DND-41 (cell line): ENCODE data around the gene TGFBR3L.

ENCODE experiments used
- ATAC-seq: fragments of 200-7000 bp; cut with Tn5 transposase; 3 replicates; pipeline ENCODE4 v1.9.1; 2021; ENCODE audit warnings: low read depth; ENCODE audit not compliant: insufficient read depth
- DNase-seq: peaks from one replicate; pipeline ENCODE4 v3.0.0-alpha.2; 2020
- H2AFZ ChIP-seq: 2 replicates; pipeline ENCODE4 v1.6.0; 2012; ENCODE audit warnings: low read depth, low read length
- H3K27ac ChIP-seq: 2 replicates; pipeline ENCODE4 v1.5.1; 2012; ENCODE audit warnings: low read length, inconsistent platforms
- H3K27me3 ChIP-seq: fragments of 200-600 bp; sonication (generic); 2 replicates; pipeline ENCODE4 v1.6.0; 2012; ENCODE audit warnings: low read length, mild to moderate bottlenecking, inconsistent platforms; ENCODE audit not compliant: insufficient read depth, poor library complexity
- H3K36me3 ChIP-seq: 2 replicates; pipeline ENCODE4 v1.5.1; 2012; ENCODE audit warnings: low read length, inconsistent platforms; ENCODE audit not compliant: insufficient read depth
- H3K4me1 ChIP-seq: 2 replicates; pipeline ENCODE4 v1.5.1; 2012; ENCODE audit warnings: mild to moderate bottlenecking, low read length; ENCODE audit not compliant: insufficient read depth
- H3K4me2 ChIP-seq: 2 replicates; pipeline ENCODE4 v1.6.0; 2012; ENCODE audit warnings: mild to moderate bottlenecking, moderate library complexity, low read length, inconsistent platforms; ENCODE audit not compliant: insufficient read depth
- H3K4me3 ChIP-seq, 2 experiments: fragments of 200-600 bp in 1 of 2; shearing (Covaris generic) in 1 of 2; 2 replicates each; pipeline ENCODE4 v1.5.1; 2012 to 2016; ENCODE audit warnings: inconsistent platforms in 2 of 2, low read length in 2 of 2, mild to moderate bottlenecking in 2 of 2, low read depth in 1 of 2, moderate library complexity in 1 of 2
- H3K79me2 ChIP-seq: 2 replicates; pipeline ENCODE4 v1.6.0; 2012; ENCODE audit warnings: low read length, inconsistent platforms; ENCODE audit not compliant: insufficient read depth
- H3K9ac ChIP-seq: 2 replicates; pipeline ENCODE4 v1.6.0; 2012; ENCODE audit warnings: low read depth, mild to moderate bottlenecking, inconsistent platforms, low read length, moderate library complexity
- H3K9me3 ChIP-seq: 2 replicates; pipeline ENCODE4 v1.5.1; 2012; ENCODE audit warnings: low read length, moderate library complexity, mild to moderate bottlenecking, inconsistent platforms; ENCODE audit not compliant: insufficient read depth, severe bottlenecking
- H4K20me1 ChIP-seq: 2 replicates; pipeline ENCODE4 v1.6.0; 2012; ENCODE audit warnings: low read length; ENCODE audit not compliant: insufficient read depth
- EZH2 ChIP-seq: IDR thresholded peaks from 3 replicates; pipeline ENCODE4 v1.6.1; 2012; ENCODE audit warnings: borderline replicate concordance, low read depth, mild to moderate bottlenecking, moderate library complexity, low read length, inconsistent platforms; ENCODE audit not compliant: severe bottlenecking
- TF ChIP-seq, protein P1 (sequence below): IDR thresholded peaks from 2 replicates; pipeline ENCODE4 v1.5.1; 2012; ENCODE audit warnings: borderline replicate concordance, low read length, moderate library complexity, mild to moderate bottlenecking; ENCODE audit not compliant: poor library complexity, severe bottlenecking; ENCODE audit errors: extremely low read depth

TGFBR3L gene

DNA sequence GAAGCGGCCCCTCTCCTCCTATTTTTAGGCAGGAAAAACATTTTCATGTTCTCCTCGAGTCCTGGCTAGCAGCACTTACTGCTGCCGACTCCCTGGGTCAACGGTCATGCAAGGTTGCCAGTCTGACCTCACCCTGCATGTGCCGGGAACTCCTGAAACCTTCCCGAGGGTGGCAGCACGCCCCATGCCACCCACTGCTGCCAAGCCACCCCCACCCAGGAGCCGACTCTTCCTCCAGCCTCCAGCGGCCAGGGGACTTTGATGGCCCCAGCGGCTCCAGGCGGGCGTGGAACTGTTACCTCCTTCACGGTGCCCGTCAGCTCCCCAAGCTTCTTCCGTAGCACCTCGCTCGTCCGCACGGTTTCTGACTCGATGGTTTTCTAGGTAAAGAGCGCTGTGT lies 20.1 kb downstream of the TGFBR3L start:
- H4K20me1 ChIP-seq, result peaks cover 29% of the 10 kb centered on the region; the same call in 1 of the 2 replicates
- peaks cover 93% of the 10 kb centered on the region for H3K36me3 ChIP-seq
- H3K4me2 ChIP-seq, result no peak overlapping the region
- TF ChIP-seq, protein P1, sequence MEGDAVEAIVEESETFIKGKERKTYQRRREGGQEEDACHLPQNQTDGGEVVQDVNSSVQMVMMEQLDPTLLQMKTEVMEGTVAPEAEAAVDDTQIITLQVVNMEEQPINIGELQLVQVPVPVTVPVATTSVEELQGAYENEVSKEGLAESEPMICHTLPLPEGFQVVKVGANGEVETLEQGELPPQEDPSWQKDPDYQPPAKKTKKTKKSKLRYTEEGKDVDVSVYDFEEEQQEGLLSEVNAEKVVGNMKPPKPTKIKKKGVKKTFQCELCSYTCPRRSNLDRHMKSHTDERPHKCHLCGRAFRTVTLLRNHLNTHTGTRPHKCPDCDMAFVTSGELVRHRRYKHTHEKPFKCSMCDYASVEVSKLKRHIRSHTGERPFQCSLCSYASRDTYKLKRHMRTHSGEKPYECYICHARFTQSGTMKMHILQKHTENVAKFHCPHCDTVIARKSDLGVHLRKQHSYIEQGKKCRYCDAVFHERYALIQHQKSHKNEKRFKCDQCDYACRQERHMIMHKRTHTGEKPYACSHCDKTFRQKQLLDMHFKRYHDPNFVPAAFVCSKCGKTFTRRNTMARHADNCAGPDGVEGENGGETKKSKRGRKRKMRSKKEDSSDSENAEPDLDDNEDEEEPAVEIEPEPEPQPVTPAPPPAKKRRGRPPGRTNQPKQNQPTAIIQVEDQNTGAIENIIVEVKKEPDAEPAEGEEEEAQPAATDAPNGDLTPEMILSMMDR, result no peak
- no peak for TF ChIP-seq EZH2
- no peak for ATAC-seq
- no peak for DNase-seq
- H3K79me2 ChIP-seq, result peaks cover 18% of the 10 kb centered on the region; the same call in 1 of the 2 replicates
- H3K4me1 ChIP-seq, result no peaks in the 10 kb centered on the region
- no peak overlapping the region for H2AFZ ChIP-seq
- H3K9me3 ChIP-seq, result no peaks in the 10 kb centered on the region
- H3K9ac ChIP-seq, result no peak overlapping the region
- H3K4me3 ChIP-seq, result no peak overlapping the region
- H3K27ac ChIP-seq, result no peak overlapping the region
- H3K27me3 ChIP-seq, result no peaks in the 10 kb centered on the region

DNA sequence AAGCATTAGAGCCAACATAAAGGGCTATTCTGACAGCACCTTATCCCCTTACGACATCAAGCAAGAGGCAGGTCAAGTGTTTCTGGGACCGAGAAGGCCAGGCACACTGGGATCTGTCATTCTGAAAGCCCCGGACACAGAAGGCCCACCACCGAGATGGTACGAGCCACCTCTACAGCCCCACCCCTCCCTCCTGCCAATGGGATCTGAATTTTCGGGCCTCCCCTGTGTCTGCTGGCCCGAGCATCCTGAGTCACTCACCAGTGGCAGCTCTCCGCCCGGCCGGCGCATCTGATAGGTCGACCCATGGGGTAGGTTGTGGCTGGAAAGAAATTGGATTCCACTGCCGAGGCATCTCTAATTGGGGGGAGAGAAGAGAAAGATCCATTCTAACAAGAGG lies 26.2 kb downstream of the TGFBR3L start:
- no peak overlapping the region for H3K4me3 ChIP-seq
- peaks cover 44% of the 10 kb centered on the region for H3K4me1 ChIP-seq
- H3K36me3 ChIP-seq, result peaks cover 57% of the 10 kb centered on the region
- H3K9ac ChIP-seq, result peak overlapping the region; percentile 18; the same call in 1 of the 2 replicates
- ATAC-seq (no peak), DNase-seq (no peak)
- H3K27me3 ChIP-seq, result no peaks in the 10 kb centered on the region
- H3K9me3 ChIP-seq, result no peaks in the 10 kb centered on the region
- H3K27ac ChIP-seq, result no peak overlapping the region
- peaks cover 64% of the 10 kb centered on the region for H3K79me2 ChIP-seq
- no peak overlapping the region for H2AFZ ChIP-seq
- H3K4me2 ChIP-seq, result peak overlapping the region; percentile 92
- TF ChIP-seq EZH2, result no peak
- H4K20me1 ChIP-seq, result peaks cover 32% of the 10 kb centered on the region

DNA sequence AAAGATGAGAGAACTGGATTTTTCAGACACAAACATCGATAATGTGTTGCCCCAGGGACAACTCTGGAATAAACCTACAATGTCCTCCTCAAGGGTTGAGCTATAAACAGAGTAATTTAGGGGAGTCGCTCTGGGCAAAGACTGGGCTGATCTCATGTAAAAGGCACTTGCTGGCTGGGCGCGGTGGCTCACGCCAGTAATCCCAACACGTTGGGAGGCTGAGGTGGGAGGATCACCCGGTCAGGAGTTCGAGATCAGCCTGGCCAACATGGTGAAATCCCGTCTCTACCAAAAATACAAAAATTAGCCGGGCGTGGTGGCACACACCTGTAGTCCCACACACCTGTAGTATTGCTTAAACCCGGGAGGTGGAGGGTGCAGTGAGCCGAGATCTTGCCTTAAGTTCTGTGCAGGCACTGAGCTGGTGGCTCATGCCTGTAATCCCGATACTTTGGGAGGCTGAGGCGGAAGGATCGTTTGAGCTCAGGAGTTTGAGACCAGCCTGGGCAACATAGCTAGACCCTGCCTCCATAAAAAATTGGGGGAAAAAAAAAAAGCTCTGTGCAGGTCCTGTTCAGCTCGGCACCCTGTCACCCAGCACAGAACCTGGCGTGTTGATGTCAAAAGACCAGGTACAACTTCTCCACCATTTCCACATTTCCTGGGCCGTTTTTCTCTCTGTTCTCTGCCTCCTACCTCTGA lies 27.4 kb downstream of the TGFBR3L start:
- peaks cover 28% of the 10 kb centered on the region for H4K20me1 ChIP-seq
- H3K4me1 ChIP-seq, result peaks cover 44% of the 10 kb centered on the region
- H3K36me3 ChIP-seq, result peaks cover 46% of the 10 kb centered on the region
- H3K27ac ChIP-seq, result peak overlapping the region; percentile 92
- H3K4me3 ChIP-seq, result peak overlapping the region; percentile 94 to 97; a peak in 3 of 4 replicates
- H3K9ac ChIP-seq, result peak overlapping the region; percentile 96
- peak overlapping the region; percentile 92 for H3K4me2 ChIP-seq
- H3K9me3 ChIP-seq, result no peaks in the 10 kb centered on the region
- peaks cover 64% of the 10 kb centered on the region for H3K79me2 ChIP-seq
- no peaks in the 10 kb centered on the region for H3K27me3 ChIP-seq
- no peak overlapping the region for H2AFZ ChIP-seq
- DNase-seq (no peak), ATAC-seq (no peak)
- TF ChIP-seq, protein P1, result no peak
- TF ChIP-seq EZH2, result no peak

- DNase-seq, result no peak
- TF ChIP-seq EZH2, result no peak
- TF ChIP-seq, protein P1, result no peak
These were observed 28.4 kb downstream of the TGFBR3L start for GRCh38 chr19:7942981-7943443.

More at GRCh38 chr19:7942981-7943443, 28.4 kb downstream of the TGFBR3L start:
- peak overlapping the region; percentile 96 for H3K9ac ChIP-seq
- no peaks in the 10 kb centered on the region for H3K9me3 ChIP-seq
- peak overlapping the region; percentile 88 for H2AFZ ChIP-seq
- peak; percentile 15; the same call in 1 of the 3 replicates for ATAC-seq
- peak overlapping the region; percentile 94 to 97 for H3K4me3 ChIP-seq
- H3K4me2 ChIP-seq, result peak overlapping the region; percentile 92
- peaks cover 59% of the 10 kb centered on the region for H3K79me2 ChIP-seq
- H4K20me1 ChIP-seq, result peaks cover 24% of the 10 kb centered on the region
- peaks cover 37% of the 10 kb centered on the region for H3K36me3 ChIP-seq
- peak overlapping the region; percentile 92 for H3K27ac ChIP-seq
- H3K27me3 ChIP-seq, result no peaks in the 10 kb centered on the region
- H3K4me1 ChIP-seq, result peaks cover 44% of the 10 kb centered on the region
